Suprapubic skin (tissue), 4 donors: ENCODE data around the gene TMED10. TPM values are rescaled to one million over a fixed set of nuclear protein-coding genes. Genes with fewer than 3 reads are reported as not detected.

Experiments used
- DNase-seq, 2 donors: peaks; one replicate each; pipeline ENCODE4 v3.0.0-alpha.2; 2019; ENCODE audit warnings: low spot score in 2 of 2
- H3K27ac ChIP-seq: fragments of 200-600 bp; sonication (generic); one replicate; pipeline ENCODE4 v1.5.1; 2019
- H3K27me3 ChIP-seq: fragments of 200-600 bp; sonication (generic); one replicate; pipeline ENCODE4 v1.5.1; 2019
- H3K36me3 ChIP-seq: fragments of 200-600 bp; sonication (generic); one replicate; pipeline ENCODE4 v1.5.1; 2019
- H3K4me1 ChIP-seq: fragments of 200-600 bp; sonication (generic); one replicate; pipeline ENCODE4 v1.5.1; 2019
- H3K4me3 ChIP-seq: fragments of 200-600 bp; sonication (generic); one replicate; pipeline ENCODE4 v1.5.1; 2019; ENCODE audit warnings: mild to moderate bottlenecking
- H3K9me3 ChIP-seq: fragments of 200-600 bp; sonication (generic); one replicate; pipeline ENCODE4 v1.5.1; 2019
- CTCF ChIP-seq, 2 donors: fragments of 200-600 bp in 1 of 2; fragments of 450-650 bp in 1 of 2; sonication (generic) in 1 of 2; IDR thresholded peaks; one replicate each; pipeline ENCODE4 v1.5.1; 2016 to 2019; ENCODE audit warnings: antibody characterized with exemption in 2 of 2, mild to moderate bottlenecking in 1 of 2, moderate library complexity in 1 of 2
- EP300 ChIP-seq: sonication (generic); formaldehyde crosslinking; IDR thresholded peaks from one replicate; pipeline ENCODE4 v1.6.1; 2017; ENCODE audit warnings: antibody characterized with exemption
- POLR2A ChIP-seq, 2 donors: fragments of 450-650 bp; IDR thresholded peaks; one replicate each; pipeline ENCODE4 v1.6.1; 2017; ENCODE audit warnings: antibody characterized with exemption in 2 of 2, mild to moderate bottlenecking in 2 of 2, moderate library complexity in 2 of 2
- POLR2AphosphoS5 ChIP-seq, 3 donors: sonication (generic); formaldehyde crosslinking; IDR thresholded peaks; one replicate each; pipeline ENCODE4 v1.6.1; 2017; ENCODE audit warnings: antibody characterized with exemption in 3 of 3
- WGBS: methylation state at CpG from one replicate; pipeline ENCODE4 v1.1.5; 2018; 5-methylcytosine and 5-hydroxymethylcytosine counted together
- total RNA-seq, 4 donors: library from RNA; depleted of rRNA; stranded (reverse); fragments of >200 nt; gene quantifications; one replicate each; pipeline ENCODE4 v1.1.0, GENCODE V29; 2016

Gene TMED10
- total RNA-seq, 4 donors from 2014 or later: 123 to 235 (median 198) TPM

GRCh38 chr14:75196064-75196463 is 19.7 kb upstream of the TMED10 start:
- WGBS: 88% methylated on average over 3 of the region's 3 CpGs
- TF ChIP-seq POLR2A (IDR thresholded peaks at IDR 0.05) (no peak), POLR2AphosphoS5 (IDR thresholded peaks at IDR 0.05) (no peak), EP300 (no peak), CTCF (IDR thresholded peaks at IDR 0.05) (no peak)
- Histone ChIP-seq H3K36me3 (no peaks in the 10 kb centered on the region), H3K27ac (no peak overlapping the region), H3K9me3 (no peaks in the 10 kb centered on the region), H3K4me1 (peaks cover 19% of the 10 kb centered on the region), H3K4me3 (no peak overlapping the region), H3K27me3 (no peaks in the 10 kb centered on the region)
- no peak for DNase-seq

DNA sequence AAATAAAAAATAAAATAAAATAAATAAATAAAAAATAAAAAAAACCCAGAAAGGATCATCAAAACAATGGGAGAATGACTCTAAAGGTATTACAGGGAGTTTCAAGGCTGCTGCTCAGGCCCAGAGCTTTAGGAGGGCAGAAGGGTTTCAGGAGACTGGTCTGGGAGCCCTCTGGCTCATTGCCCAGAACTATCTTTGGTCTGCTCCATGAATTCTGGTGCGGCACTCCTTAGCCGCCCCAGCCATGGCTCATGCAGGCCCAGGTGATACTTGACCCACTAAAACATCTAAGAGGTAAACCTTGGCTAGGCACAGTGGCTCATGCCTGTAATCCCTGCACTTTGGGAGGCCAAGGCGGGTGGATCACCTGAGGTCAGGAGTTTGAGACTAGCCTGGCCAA is 14.7 kb upstream of the TMED10 start:
- no peak overlapping the region for H3K4me3 ChIP-seq
- H3K36me3 ChIP-seq: no peaks in the 10 kb centered on the region
- no peaks in the 10 kb centered on the region for H3K9me3 ChIP-seq
- H3K4me1 ChIP-seq: no peaks in the 10 kb centered on the region
- 79% methylated on average over 2 of the region's 3 CpGs for WGBS
- peak in 1 of 2 donors; percentile 34 for DNase-seq
- TF ChIP-seq CTCF (IDR thresholded peaks at IDR 0.05): no peak
- TF ChIP-seq POLR2AphosphoS5 (IDR thresholded peaks at IDR 0.05): no peak
- TF ChIP-seq POLR2A (IDR thresholded peaks at IDR 0.05): no peak
- no peak for TF ChIP-seq EP300
- no peak overlapping the region for H3K27ac ChIP-seq
- no peaks in the 10 kb centered on the region for H3K27me3 ChIP-seq

- Histone ChIP-seq H3K4me3 (no peak overlapping the region), H3K9me3 (no peaks in the 10 kb centered on the region), H3K36me3 (no peaks in the 10 kb centered on the region), H3K4me1 (no peaks in the 10 kb centered on the region), H3K27me3 (no peaks in the 10 kb centered on the region), H3K27ac (no peak overlapping the region)
- TF ChIP-seq CTCF (IDR thresholded peaks at IDR 0.05) (no peak), EP300 (no peak), POLR2A (IDR thresholded peaks at IDR 0.05) (no peak)
- 91% methylated on average over 4 of the region's 4 CpGs for WGBS
- no peak for DNase-seq
These were observed 13.6 kb upstream of the TMED10 start for GRCh38 chr14:75190023-75190422.

DNA sequence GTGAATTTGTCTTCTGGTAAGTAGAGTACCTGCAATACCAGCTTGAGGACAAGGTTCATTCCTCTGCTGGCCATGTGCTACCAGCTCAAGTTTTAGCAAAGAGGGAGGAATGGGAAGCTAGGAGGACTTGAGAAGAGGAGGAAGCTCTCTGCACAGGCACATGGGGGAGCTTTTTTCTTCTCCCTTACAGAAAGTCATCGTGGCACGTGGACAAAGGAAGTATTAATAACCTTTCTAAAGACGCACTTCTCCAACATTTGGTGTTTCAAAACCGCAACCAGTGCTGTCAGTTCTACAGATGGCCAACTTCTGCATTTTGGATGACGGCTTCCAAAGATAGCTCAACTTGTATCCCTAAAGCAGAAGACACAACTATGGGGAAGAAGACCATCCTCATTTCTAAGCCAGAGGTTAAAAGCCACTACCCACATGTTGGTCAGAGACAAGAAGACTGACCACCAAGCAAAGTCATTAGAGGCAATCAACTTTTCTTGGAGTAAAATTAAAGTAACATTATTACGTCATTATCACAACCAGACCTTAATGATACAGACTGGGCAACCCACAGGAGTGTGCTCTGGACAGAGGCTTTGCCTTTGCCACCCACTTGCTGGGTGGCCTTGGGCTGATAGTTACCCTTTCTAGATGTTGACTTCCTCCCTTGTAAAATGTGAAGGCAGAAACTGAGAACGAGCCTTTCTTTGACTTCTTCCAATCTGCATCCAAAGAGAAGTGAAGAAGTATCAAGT is 12.3 kb upstream of the TMED10 start:
- no peak overlapping the region for H3K27ac ChIP-seq
- no peaks in the 10 kb centered on the region for H3K36me3 ChIP-seq
- H3K27me3 ChIP-seq: no peaks in the 10 kb centered on the region
- DNase-seq: no peak
- WGBS: 90% methylated on average over 7 of the region's 7 CpGs
- peaks cover 3% of the 10 kb centered on the region for H3K4me1 ChIP-seq
- H3K4me3 ChIP-seq: no peak overlapping the region
- H3K9me3 ChIP-seq: no peaks in the 10 kb centered on the region
- TF ChIP-seq CTCF (IDR thresholded peaks at IDR 0.05) (no peak), EP300 (no peak), POLR2A (IDR thresholded peaks at IDR 0.05) (no peak), POLR2AphosphoS5 (IDR thresholded peaks at IDR 0.05) (no peak)

DNA sequence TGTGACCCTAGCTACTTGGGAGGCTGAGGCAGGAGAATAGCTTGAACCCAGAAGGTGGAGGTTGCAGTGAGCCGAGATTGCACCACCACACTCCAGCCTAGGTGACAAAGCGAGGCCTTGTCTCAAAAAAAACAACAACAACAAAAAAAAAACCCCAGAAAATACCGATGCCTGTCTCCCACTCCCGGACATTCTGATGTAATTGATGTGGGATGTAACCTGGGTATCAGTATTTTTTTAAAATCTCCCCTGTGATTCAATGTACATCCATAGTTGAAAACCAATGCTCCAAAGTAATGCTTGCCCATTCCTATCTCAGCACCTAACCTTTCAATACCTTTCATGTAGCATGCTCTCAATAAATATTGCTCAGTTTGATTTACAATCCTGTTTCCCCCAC is 11.7 kb upstream of the TMED10 start:
- no peak overlapping the region for H3K4me3 ChIP-seq
- H3K4me1 ChIP-seq: peaks cover 8% of the 10 kb centered on the region
- no peaks in the 10 kb centered on the region for H3K36me3 ChIP-seq
- WGBS: 97% methylated on average over 4 of the region's 4 CpGs
- no peak for TF ChIP-seq EP300
- TF ChIP-seq POLR2AphosphoS5 (IDR thresholded peaks at IDR 0.05): no peak
- no peak for TF ChIP-seq POLR2A (IDR thresholded peaks at IDR 0.05)
- TF ChIP-seq CTCF (IDR thresholded peaks at IDR 0.05): no peak
- H3K27me3 ChIP-seq: no peaks in the 10 kb centered on the region
- no peak for DNase-seq
- H3K9me3 ChIP-seq: no peaks in the 10 kb centered on the region
- H3K27ac ChIP-seq: no peak overlapping the region
